ENCODE measurements around the gene SMIM29.

The SMIM29 gene

GRCh38 chr6:34206726-34207125 lies 42.1 kb downstream of the SMIM29 start:
- no peak for TF ChIP-seq CTCF (IDR thresholded peaks at IDR 0.05; ENCODE audit: extremely low read depth, missing control alignments)
- no peak for DNase-seq (ENCODE audit: low spot score)

- no peak for DNase-seq (ENCODE audit: low spot score)
- TF ChIP-seq CTCF (IDR thresholded peaks at IDR 0.05; ENCODE audit: extremely low read depth, missing control alignments), result no peak
Measured at GRCh38 chr6:34205916-34206315, 42.9 kb downstream of the SMIM29 start.

GRCh38 chr6:34205466-34205865 lies 43.3 kb downstream of the SMIM29 start:
- no peak for TF ChIP-seq CTCF (IDR thresholded peaks at IDR 0.05; ENCODE audit: extremely low read depth, missing control alignments)
- no peak for DNase-seq (ENCODE audit: low spot score)

GRCh38 chr6:34204693-34205092 lies 44.1 kb downstream of the SMIM29 start:
- TF ChIP-seq CTCF (IDR thresholded peaks at IDR 0.05; ENCODE audit: extremely low read depth, missing control alignments), result no peak
- no peak for DNase-seq (ENCODE audit: low spot score)

DNA sequence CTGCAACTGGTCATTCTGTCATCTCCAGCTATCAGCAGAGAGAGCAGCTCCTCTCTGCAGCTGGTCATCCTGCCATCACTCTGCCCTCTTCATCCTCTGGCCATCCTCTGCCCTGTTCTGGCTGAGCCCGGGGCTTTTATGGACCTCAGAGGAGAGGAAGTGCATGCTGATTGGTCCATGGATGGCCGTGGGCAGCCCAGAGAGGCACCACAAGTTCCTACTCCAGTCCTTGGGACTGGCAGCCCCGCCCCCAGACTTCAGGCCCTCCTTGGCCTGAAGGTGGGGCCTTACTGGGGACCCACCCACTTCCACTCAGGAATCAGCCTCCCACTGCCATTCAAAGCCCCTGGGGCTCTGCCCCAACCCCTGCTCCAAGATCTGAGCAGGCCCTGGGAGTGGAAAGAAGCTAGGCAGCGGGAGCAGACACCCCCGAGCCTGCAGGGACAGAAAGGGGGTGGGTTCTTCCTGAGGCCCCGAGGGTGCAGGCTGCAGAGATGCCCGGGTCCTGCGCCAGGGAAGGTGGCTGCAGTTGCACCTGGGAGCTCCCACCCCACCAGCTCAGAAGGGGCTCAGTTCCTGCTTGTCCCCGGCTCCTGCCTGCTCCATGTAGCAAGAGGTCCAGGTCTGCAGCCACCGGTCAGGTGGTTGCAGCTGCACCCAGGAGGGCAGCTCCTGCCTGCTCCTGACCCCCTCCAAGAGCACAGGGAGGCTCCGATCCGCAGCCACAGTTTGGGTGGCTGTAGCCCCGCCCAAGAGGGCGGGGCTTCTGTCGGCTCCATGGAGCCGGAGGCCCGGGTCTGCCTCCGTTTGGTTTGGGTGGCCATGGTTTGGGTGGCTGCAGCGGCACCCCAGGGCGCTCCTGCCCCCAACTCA lies 46.2 kb downstream of the SMIM29 start:
- DNase-seq (ENCODE audit: low spot score), result no peak
- TF ChIP-seq CTCF (IDR thresholded peaks at IDR 0.05; ENCODE audit: extremely low read depth, missing control alignments), result no peak

DNA sequence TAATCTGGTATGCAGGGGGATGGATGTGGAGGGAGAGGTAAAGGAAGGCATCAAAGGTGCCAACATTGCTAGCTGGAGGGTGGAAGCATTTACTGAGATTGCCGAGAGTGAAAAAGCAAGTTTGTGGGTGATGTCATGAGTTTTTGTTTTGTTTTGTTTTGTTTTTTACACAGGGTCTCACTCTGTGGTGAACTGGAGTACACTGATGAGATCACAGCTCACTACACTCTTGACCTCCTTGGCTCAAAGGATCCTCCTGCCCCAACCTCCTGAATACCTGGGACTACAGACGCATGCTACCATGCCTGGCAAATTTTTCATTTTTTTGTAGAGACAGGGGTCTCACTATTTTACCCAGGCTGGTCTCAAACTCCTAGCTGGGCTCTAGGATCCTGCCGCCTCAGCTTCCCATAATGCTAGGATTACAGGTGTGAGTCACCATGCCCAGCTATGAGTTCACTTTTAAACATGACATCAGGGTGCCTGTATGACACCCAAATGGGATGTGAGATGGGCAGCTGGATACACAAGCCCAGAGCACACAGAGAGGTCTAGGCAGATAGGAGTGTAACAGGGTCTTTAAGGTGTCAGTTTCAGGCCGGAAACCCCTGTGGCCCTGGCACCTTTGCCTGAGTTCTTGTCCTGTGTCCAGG lies 47.2 kb downstream of the SMIM29 start:
- DNase-seq (ENCODE audit: low spot score), result no peak
- TF ChIP-seq CTCF (IDR thresholded peaks at IDR 0.05; ENCODE audit: extremely low read depth, missing control alignments), result no peak

- DNase-seq (ENCODE audit: low spot score), result no peak
- no peak for TF ChIP-seq CTCF (IDR thresholded peaks at IDR 0.05; ENCODE audit: extremely low read depth, missing control alignments)
Measured at GRCh38 chr6:34200340-34200971, 48.4 kb downstream of the SMIM29 start.

Data from GM20000 (cell line).